Epidermal melanocyte (primary cell): Measurements from ENCODE around the gene ACBD6.

Source experiments
- DNase-seq: peaks from one replicate; pipeline ENCODE4 v3.0.0; 2011; ENCODE audit warnings: low spot score; ENCODE audit not compliant: insufficient read length

ACBD6 gene

GRCh38 chr1:180372728-180373127 is 129.6 kb downstream of the ACBD6 start:
- DNase-seq, result no peak

GRCh38 chr1:180370597-180370996 is 131.8 kb downstream of the ACBD6 start:
- no peak for DNase-seq

GRCh38 chr1:180370188-180370587 is 132.2 kb downstream of the ACBD6 start:
- no peak for DNase-seq

GRCh38 chr1:180369061-180369460 is 133.3 kb downstream of the ACBD6 start:
- DNase-seq, result no peak

- no peak for DNase-seq
These were observed 135.9 kb downstream of the ACBD6 start for GRCh38 chr1:180366371-180367068.

GRCh38 chr1:180365039-180365438 is 137.3 kb downstream of the ACBD6 start:
- DNase-seq, result no peak

- DNase-seq, result no peak
These were observed 139.0 kb downstream of the ACBD6 start for GRCh38 chr1:180363246-180363995.

- no peak for DNase-seq
These were observed 141.9 kb downstream of the ACBD6 start for GRCh38 chr1:180360333-180361075.

- no peak for DNase-seq
These were observed 143.7 kb downstream of the ACBD6 start for GRCh38 chr1:180358649-180359048.

GRCh38 chr1:180353945-180354344 is 148.4 kb downstream of the ACBD6 start:
- no peak for DNase-seq

GRCh38 chr1:180352588-180352987 is 149.8 kb downstream of the ACBD6 start:
- no peak for DNase-seq

- no peak for DNase-seq
These were observed 150.4 kb downstream of the ACBD6 start for GRCh38 chr1:180352021-180352420.

GRCh38 chr1:180345148-180345547 is 157.2 kb downstream of the ACBD6 start:
- no peak for DNase-seq

- no peak for DNase-seq
These were observed 158.2 kb downstream of the ACBD6 start for GRCh38 chr1:180343921-180344769.

- no peak for DNase-seq
These were observed 175.3 kb downstream of the ACBD6 start for GRCh38 chr1:180327089-180327488.

GRCh38 chr1:180312926-180313325 is 189.5 kb downstream of the ACBD6 start:
- no peak for DNase-seq

GRCh38 chr1:180311011-180311730 is 191.2 kb downstream of the ACBD6 start:
- no peak for DNase-seq

GRCh38 chr1:180310095-180310494 is 192.3 kb downstream of the ACBD6 start:
- no peak for DNase-seq

- DNase-seq, result no peak
These were observed 193.0 kb downstream of the ACBD6 start for GRCh38 chr1:180309338-180309737.

- DNase-seq, result no peak
These were observed 201.1 kb downstream of the ACBD6 start for GRCh38 chr1:180301135-180301742.
